Lung (tissue), 12 donors: ENCODE results near the gene PTCD3. TPM values are rescaled to one million over a fixed set of nuclear protein-coding genes. Genes with fewer than 3 reads are reported as not detected.

ENCODE experiments used
- ATAC-seq: fragments of 200-7000 bp; cut with Tn5 transposase; one replicate; pipeline ENCODE4 v1.9.1; 2020; ENCODE audit warnings: moderate number of reproducible peaks; ENCODE audit not compliant: insufficient read depth, low FRiP score
- DNase-seq, 3 donors: peaks; one replicate each; pipeline ENCODE4 v3.0.0-alpha.2; 2013 to 2017
- H3K27ac ChIP-seq, 2 donors: one replicate each; pipeline ENCODE4 v1.5.1; 2013; ENCODE audit warnings: mild to moderate bottlenecking in 2 of 2, moderate library complexity in 2 of 2, control low read depth in 1 of 2, inconsistent platforms in 1 of 2, low read depth in 1 of 2, low read length in 1 of 2
- H3K27me3 ChIP-seq, 3 donors: one replicate each; pipeline ENCODE4 v1.5.1; 2013; ENCODE audit warnings: low read length in 2 of 3; ENCODE audit not compliant: control insufficient read depth in 3 of 3, insufficient read depth in 3 of 3
- H3K36me3 ChIP-seq, 4 donors: one replicate each; pipeline ENCODE4 v1.5.1; 2013; ENCODE audit warnings: low read length in 4 of 4, mild to moderate bottlenecking in 1 of 4, moderate library complexity in 1 of 4; ENCODE audit not compliant: control insufficient read depth in 4 of 4, insufficient read depth in 4 of 4
- H3K4me1 ChIP-seq, 5 donors: one replicate each; pipeline ENCODE4 v1.5.1; 2013; ENCODE audit warnings: low read length in 5 of 5, mild to moderate bottlenecking in 2 of 5, moderate library complexity in 1 of 5; ENCODE audit not compliant: control insufficient read depth in 5 of 5, insufficient read depth in 5 of 5
- H3K4me3 ChIP-seq: one replicate; pipeline ENCODE4 v1.5.1; 2013; ENCODE audit warnings: mild to moderate bottlenecking, control low read depth, moderate library complexity
- H3K9ac ChIP-seq, 2 donors: one replicate each; pipeline ENCODE4 v1.5.1; 2013; ENCODE audit warnings: low read length in 2 of 2, control low read depth in 1 of 2; ENCODE audit not compliant: insufficient read depth in 1 of 2
- H3K9me3 ChIP-seq, 4 donors: one replicate each; pipeline ENCODE4 v1.5.1; 2013; ENCODE audit warnings: low read length in 3 of 4, mild to moderate bottlenecking in 1 of 4, moderate library complexity in 1 of 4; ENCODE audit not compliant: control insufficient read depth in 4 of 4, insufficient read depth in 3 of 4
- WGBS, 2 donors: extraction: QIAGEN DNeasy Blood & Tissue Kit; methylation state at CpG; one replicate each; pipeline ENCODE4 v1.1.7; 2013; 5-methylcytosine and 5-hydroxymethylcytosine counted together
- polyA plus RNA-seq, 2 donors: library from polyadenylated mRNA; stranded (reverse); fragments of 200-250 nt; gene quantifications; one replicate each; pipeline ENCODE4 v1.2.1, GENCODE V29; 2013
- total RNA-seq, 2 donors: library from RNA; depleted of rRNA in 1 of 2; stranded (reverse); fragments of >200 nt in 1 of 2; gene quantifications; one replicate each; pipeline ENCODE4 v1.2.1, GENCODE V29; 2014 to 2021
- TF ChIP-seq, protein P1 (sequence below): IDR thresholded peaks from 2 replicates; pipeline ENCODE4 v1.5.1; 2012; ENCODE audit warnings: mild to moderate bottlenecking; ENCODE audit errors: control extremely low read depth, extremely low read depth
- donor health status: control.
- donor health status: control.
- donor health status: Bipolar disorder and iron deficiency.
- donor health status: healthy.
- donor health status: DM: yes; HTN: yes; CAD: no.

PTCD3 gene
- total and polyA plus RNA-seq, 4 donors, result 22.7 to 172 (median 44.3) TPM

DNA sequence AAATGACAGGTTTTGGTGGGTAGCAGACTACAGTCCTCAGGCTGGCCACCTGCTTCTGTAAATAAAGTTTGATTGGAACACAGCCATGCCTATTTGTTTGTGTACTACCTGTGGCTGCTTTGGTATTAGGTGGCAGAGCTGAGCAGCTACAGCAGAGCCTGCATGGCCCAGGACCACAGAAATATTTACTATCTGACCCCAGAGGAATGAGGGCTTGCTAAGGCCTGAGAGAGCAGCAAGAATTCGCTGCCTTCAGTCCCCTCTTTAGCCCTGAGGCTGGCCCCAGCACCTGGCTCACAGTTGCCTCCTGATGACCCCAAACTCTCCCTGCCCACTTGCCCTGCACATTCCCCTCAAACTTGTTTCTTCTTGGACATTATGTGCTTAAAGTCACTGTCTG, 32.8 kb upstream of the PTCD3 start:
- peaks cover 0 to 8% (median 0%) of the 10 kb centered on the region in 5 donors for H3K4me1 ChIP-seq
- no peak overlapping the region for H3K4me3 ChIP-seq
- no peak overlapping the region for H3K9ac ChIP-seq
- no peak for DNase-seq
- H3K36me3 ChIP-seq, result peaks cover 45 to 55% (median 48%) of the 10 kb centered on the region in 4 donors
- peaks cover 0 to 4% (median 0%) of the 10 kb centered on the region in 4 donors for H3K9me3 ChIP-seq
- H3K27ac ChIP-seq, result no peak overlapping the region
- ATAC-seq, result no peak
- 88 to 91% methylated on average over 1 of the region's 1 CpG for WGBS, 2 donors
- no peaks in the 10 kb centered on the region for H3K27me3 ChIP-seq
- TF ChIP-seq, protein P1, sequence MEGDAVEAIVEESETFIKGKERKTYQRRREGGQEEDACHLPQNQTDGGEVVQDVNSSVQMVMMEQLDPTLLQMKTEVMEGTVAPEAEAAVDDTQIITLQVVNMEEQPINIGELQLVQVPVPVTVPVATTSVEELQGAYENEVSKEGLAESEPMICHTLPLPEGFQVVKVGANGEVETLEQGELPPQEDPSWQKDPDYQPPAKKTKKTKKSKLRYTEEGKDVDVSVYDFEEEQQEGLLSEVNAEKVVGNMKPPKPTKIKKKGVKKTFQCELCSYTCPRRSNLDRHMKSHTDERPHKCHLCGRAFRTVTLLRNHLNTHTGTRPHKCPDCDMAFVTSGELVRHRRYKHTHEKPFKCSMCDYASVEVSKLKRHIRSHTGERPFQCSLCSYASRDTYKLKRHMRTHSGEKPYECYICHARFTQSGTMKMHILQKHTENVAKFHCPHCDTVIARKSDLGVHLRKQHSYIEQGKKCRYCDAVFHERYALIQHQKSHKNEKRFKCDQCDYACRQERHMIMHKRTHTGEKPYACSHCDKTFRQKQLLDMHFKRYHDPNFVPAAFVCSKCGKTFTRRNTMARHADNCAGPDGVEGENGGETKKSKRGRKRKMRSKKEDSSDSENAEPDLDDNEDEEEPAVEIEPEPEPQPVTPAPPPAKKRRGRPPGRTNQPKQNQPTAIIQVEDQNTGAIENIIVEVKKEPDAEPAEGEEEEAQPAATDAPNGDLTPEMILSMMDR, result no peak

DNA sequence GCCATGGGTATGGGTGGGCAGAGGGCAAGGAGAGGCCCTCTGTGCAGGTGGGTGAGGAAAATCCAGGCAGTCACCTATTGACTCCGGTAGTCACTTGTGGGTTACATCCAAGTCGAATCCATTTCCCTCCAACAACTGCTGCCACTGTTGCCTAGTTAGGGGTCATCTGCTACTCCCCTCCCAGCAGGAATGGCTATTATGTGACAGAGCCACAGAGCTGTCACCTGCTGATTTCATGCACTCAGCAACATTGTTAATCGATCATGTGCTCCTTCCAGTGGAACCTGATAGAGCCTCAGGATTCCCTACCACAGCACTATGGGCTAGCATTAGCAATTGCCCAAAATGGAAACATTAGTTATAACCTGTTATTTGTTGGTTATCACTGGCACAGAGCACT, 31.8 kb upstream of the PTCD3 start:
- TF ChIP-seq, protein P1, result no peak
- Histone ChIP-seq H3K4me1 (peaks cover 0 to 8% (median 0%) of the 10 kb centered on the region in 5 donors), H3K36me3 (peaks cover 41 to 53% (median 46%) of the 10 kb centered on the region in 4 donors), H3K27me3 (no peaks in the 10 kb centered on the region), H3K9me3 (peaks cover 0 to 4% (median 0%) of the 10 kb centered on the region in 4 donors), H3K27ac (no peak overlapping the region), H3K4me3 (no peak overlapping the region), H3K9ac (no peak overlapping the region)
- 95 to 99% methylated on average over 3 of the region's 3 CpGs for WGBS, 2 donors
- DNase-seq (no peak), ATAC-seq (no peak)

DNA sequence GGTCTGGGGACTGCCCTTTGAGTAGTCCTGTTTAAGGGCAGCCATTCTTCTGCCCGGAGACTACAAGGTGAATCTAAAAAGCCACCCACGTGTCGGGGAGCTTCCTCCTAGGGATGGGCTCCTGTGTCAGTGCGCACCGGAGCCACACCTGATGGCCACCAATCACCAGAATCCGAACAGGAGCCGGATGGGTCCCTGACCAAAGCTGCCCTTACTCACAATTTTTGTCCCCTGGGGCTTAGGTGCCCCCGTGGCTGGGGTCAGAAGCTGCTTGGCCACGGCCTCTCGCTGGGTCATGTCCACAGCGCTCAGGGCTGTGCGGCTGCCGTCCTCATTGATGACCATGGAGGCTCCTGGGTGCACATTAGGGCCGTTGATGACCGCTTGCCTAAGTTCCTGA, 31.2 kb upstream of the PTCD3 start:
- ATAC-seq (no peak), DNase-seq (no peak)
- Histone ChIP-seq H3K9ac (no peak overlapping the region), H3K36me3 (peaks cover 37 to 49% (median 43%) of the 10 kb centered on the region in 4 donors), H3K4me1 (peaks cover 0 to 8% (median 0%) of the 10 kb centered on the region in 5 donors), H3K9me3 (peaks cover 0 to 4% (median 0%) of the 10 kb centered on the region in 4 donors), H3K27me3 (no peaks in the 10 kb centered on the region), H3K4me3 (no peak overlapping the region), H3K27ac (no peak overlapping the region)
- 96 to 97% methylated on average over 15 of the region's 15 CpGs for WGBS, 2 donors
- TF ChIP-seq, protein P1, result no peak

DNA sequence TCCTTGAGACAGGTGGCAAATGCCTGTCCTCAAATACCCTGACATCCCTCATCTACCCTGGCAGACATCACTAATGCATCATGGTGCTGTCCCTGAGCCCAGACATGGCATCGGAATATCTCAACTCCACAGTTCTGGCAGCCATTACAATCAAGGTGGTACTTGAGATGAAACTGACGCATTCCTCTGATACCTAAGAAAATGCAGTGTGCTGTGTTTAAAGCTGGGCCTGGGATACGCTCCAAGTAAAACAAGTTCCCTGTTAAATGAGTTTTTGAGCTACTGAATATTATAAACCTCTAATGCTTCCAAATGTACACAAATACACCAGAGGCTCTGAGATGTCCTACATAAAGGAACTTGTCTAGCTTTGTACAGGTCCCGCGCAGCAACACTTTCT, 30.1 kb upstream of the PTCD3 start:
- Histone ChIP-seq H3K4me3 (no peak overlapping the region), H3K4me1 (peaks cover 0 to 8% (median 0%) of the 10 kb centered on the region in 5 donors), H3K9me3 (peaks cover 0 to 4% (median 0%) of the 10 kb centered on the region in 4 donors), H3K27me3 (no peaks in the 10 kb centered on the region), H3K27ac (peak overlapping the region in 1 of 2 donors; percentile 60), H3K36me3 (peaks cover 38 to 49% (median 41%) of the 10 kb centered on the region in 4 donors), H3K9ac (no peak overlapping the region)
- TF ChIP-seq, protein P1, result no peak
- 75 to 93% methylated on average over 5 of the region's 5 CpGs for WGBS, 2 donors
- ATAC-seq (no peak), DNase-seq (peak in 2 of 3 donors; percentile 53 to 78)
